Midbrain (tissue), 1 donor: ENCODE data around the gene RSF1.
"Not testable (repeated sequence)": the region's sequence is repeated elsewhere in the genome, so short reads cannot be mapped to it uniquely, and the experiment has no call there.

Source experiments
- DNase-seq: peaks from one replicate; lab custom pipeline; 2025; lab: John Stamatoyannopoulos, UW

The RSF1 gene

GRCh38 chr11:77672264-77672663, 148.3 kb downstream of the RSF1 start:
- no peak for DNase-seq

- DNase-seq: no peak
Measured at GRCh38 chr11:77669848-77670511, 150.5 kb downstream of the RSF1 start.

- DNase-seq: no peak
Measured at GRCh38 chr11:77668760-77669159, 151.8 kb downstream of the RSF1 start.

GRCh38 chr11:77665240-77665965, 155.1 kb downstream of the RSF1 start:
- no peak for DNase-seq

- no peak for DNase-seq
Measured at GRCh38 chr11:77661670-77662069, 158.9 kb downstream of the RSF1 start.

- DNase-seq: no peak
Measured at GRCh38 chr11:77660947-77661346, 159.6 kb downstream of the RSF1 start.

- DNase-seq: no peak
Measured at GRCh38 chr11:77658213-77659013, 162.1 kb downstream of the RSF1 start.

GRCh38 chr11:77656362-77656761, 164.2 kb downstream of the RSF1 start:
- no peak for DNase-seq

- no peak for DNase-seq
Measured at GRCh38 chr11:77654770-77655434, 165.6 kb downstream of the RSF1 start.

GRCh38 chr11:77650123-77650522, 170.4 kb downstream of the RSF1 start:
- DNase-seq: no peak

GRCh38 chr11:77647654-77648305, 172.7 kb downstream of the RSF1 start:
- no peak for DNase-seq

- DNase-seq: no peak
Measured at GRCh38 chr11:77644887-77645286, 175.6 kb downstream of the RSF1 start.

GRCh38 chr11:77642228-77642627, 178.3 kb downstream of the RSF1 start:
- DNase-seq: no peak

GRCh38 chr11:77637345-77638165, 183.0 kb downstream of the RSF1 start, which contains the start of gene CLNS1A:
TSS of gene CLNS1A (minus strand) at chr11:77637794. CDS start at chr11:77637714, 80 bp downstream.
- peak; percentile 95 for DNase-seq

GRCh38 chr11:77636731-77637344, 183.7 kb downstream of the RSF1 start:
- no peak for DNase-seq

GRCh38 chr11:77633926-77634325, 186.6 kb downstream of the RSF1 start:
- not testable (repeated sequence) for DNase-seq

- no peak for DNase-seq
Measured at GRCh38 chr11:77630157-77630710, 190.3 kb downstream of the RSF1 start.

- DNase-seq: peak; percentile 45
Measured at GRCh38 chr11:77619576-77620198, 200.8 kb downstream of the RSF1 start.

- no peak for DNase-seq
Measured at GRCh38 chr11:77617892-77618291, 202.6 kb downstream of the RSF1 start.
